Mesothelial cell of epicardium (in vitro differentiated cells): ENCODE results near the gene COL8A1. TPM values are rescaled to one million over a fixed set of nuclear protein-coding genes. Genes with fewer than 3 reads are reported as not detected.

ENCODE experiments used
- DNase-seq, 2 experiments: peaks; one replicate each; pipeline ENCODE4 v3.0.0; 2021; ENCODE audit warnings: low spot score in 2 of 2; ENCODE audit not compliant: unreplicated experiment in 2 of 2
- H3K27ac Mint-ChIP-seq: 2 replicates; pipeline ENCODE4 v1.8.0; 2021; ENCODE audit warnings: mixed read lengths
- H3K27me3 Mint-ChIP-seq: 2 replicates; pipeline ENCODE4 v1.8.0; 2021; ENCODE audit warnings: low read depth, mixed read lengths
- H3K36me3 Mint-ChIP-seq: 2 replicates; pipeline ENCODE4 v1.8.0; 2021; ENCODE audit warnings: mixed read lengths
- H3K4me1 Mint-ChIP-seq: 2 replicates; pipeline ENCODE4 v1.8.0; 2021; ENCODE audit warnings: mixed read lengths
- H3K4me3 Mint-ChIP-seq: 2 replicates; pipeline ENCODE4 v1.8.0; 2021; ENCODE audit warnings: mild to moderate bottlenecking, moderate library complexity, mixed read lengths
- H3K9me3 Mint-ChIP-seq: 2 replicates; pipeline ENCODE4 v1.8.0; 2021; ENCODE audit warnings: mixed read lengths
- total RNA-seq: library from RNA; stranded (reverse); gene quantifications from 3 replicates; pipeline ENCODE4 v1.2.1, GENCODE V29; 2021
- TF ChIP-seq, protein P1 (sequence below): fragments of 200-600 bp; sonication (generic); IDR thresholded peaks from one replicate; pipeline ENCODE4 v1.5.0; 2021; ENCODE audit warnings: antibody characterized with exemption; ENCODE audit not compliant: unreplicated experiment

The COL8A1 gene
- total RNA-seq, 1 donor from 2014 or later: 1.1 TPM

DNA sequence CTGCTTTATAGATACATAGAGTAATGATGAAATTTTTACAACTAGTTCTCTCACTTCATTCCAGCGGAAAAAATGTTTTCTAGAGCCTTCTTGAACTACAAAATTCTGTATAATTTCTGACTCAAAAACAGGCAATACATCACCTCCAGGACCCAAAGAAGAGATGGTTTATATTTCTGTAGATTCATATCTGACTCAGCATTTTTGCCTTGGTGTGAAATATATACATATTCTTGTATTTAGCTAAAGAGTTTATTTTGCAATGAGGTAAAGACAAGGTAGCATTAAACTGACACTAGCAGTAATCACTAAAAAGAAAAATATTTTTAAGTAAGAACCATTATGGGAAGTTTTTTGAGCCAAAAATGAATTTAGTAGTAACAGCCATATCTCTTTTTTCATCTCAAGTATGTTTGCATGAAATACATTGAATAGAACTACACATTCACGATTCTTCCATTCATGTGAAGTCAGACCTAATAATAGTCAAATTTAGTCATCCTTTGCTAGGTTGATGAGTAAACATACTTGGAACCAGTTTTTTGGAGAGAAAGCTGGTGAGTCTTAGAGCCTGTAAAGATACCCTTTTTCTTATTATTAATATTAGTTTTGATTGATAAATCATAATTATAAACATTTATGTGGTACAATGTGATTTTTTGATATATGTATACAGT, 31.6 kb downstream of the COL8A1 start:
- no peak overlapping the region for H3K27ac Mint-ChIP-seq
- H3K4me3 Mint-ChIP-seq: no peak overlapping the region
- H3K36me3 Mint-ChIP-seq: no peaks in the 10 kb centered on the region
- TF ChIP-seq, protein P1, sequence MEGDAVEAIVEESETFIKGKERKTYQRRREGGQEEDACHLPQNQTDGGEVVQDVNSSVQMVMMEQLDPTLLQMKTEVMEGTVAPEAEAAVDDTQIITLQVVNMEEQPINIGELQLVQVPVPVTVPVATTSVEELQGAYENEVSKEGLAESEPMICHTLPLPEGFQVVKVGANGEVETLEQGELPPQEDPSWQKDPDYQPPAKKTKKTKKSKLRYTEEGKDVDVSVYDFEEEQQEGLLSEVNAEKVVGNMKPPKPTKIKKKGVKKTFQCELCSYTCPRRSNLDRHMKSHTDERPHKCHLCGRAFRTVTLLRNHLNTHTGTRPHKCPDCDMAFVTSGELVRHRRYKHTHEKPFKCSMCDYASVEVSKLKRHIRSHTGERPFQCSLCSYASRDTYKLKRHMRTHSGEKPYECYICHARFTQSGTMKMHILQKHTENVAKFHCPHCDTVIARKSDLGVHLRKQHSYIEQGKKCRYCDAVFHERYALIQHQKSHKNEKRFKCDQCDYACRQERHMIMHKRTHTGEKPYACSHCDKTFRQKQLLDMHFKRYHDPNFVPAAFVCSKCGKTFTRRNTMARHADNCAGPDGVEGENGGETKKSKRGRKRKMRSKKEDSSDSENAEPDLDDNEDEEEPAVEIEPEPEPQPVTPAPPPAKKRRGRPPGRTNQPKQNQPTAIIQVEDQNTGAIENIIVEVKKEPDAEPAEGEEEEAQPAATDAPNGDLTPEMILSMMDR: no peak
- peaks cover 9% of the 10 kb centered on the region for H3K27me3 Mint-ChIP-seq
- peaks cover 4% of the 10 kb centered on the region for H3K4me1 Mint-ChIP-seq
- DNase-seq: no peak
- H3K9me3 Mint-ChIP-seq: no peaks in the 10 kb centered on the region

GRCh38 chr3:99670556-99670950, 32.2 kb downstream of the COL8A1 start:
- Mint-ChIP-seq H3K36me3 (no peaks in the 10 kb centered on the region), H3K4me3 (no peak overlapping the region), H3K4me1 (peaks cover 4% of the 10 kb centered on the region), H3K27ac (no peak overlapping the region), H3K9me3 (no peaks in the 10 kb centered on the region), H3K27me3 (peaks cover 5% of the 10 kb centered on the region)
- no peak for DNase-seq
- TF ChIP-seq, protein P1: no peak

DNA sequence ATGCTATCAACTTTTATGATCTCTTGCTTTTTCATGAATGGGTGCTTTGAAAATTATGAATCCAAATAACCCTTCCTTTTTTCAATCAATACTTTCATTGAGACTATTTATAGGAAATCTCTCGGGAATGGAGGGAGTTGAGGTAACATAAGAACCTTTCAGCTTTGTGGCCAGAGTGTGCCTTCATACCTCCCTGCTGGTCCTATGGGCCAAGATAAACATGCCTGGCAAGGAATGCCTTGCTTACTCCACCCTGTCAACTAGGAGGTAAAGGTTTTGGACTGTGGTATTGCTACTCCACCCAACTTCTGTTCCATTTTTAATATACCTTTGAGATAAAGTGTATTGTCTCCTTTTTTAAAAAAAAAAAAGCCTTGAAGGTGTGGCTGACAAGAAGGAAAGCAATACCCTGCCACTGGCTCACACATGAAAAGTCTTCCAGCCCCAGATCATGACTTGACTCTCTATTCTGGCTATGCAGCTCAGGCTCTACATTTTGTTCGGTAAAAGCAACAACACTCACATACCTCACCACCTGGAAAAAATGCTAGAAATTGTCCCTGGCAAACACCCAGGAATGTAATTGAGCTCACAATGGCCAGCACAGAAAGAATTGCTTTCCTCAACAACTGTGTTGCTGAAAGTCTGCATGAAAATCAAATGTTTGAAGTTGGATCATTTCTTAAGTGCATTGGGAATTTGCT, 35.8 kb downstream of the COL8A1 start:
- TF ChIP-seq, protein P1: no peak
- no peak for DNase-seq
- Mint-ChIP-seq H3K27me3 (no peaks in the 10 kb centered on the region), H3K4me1 (peaks cover 4% of the 10 kb centered on the region), H3K4me3 (no peak overlapping the region), H3K9me3 (no peaks in the 10 kb centered on the region), H3K36me3 (no peaks in the 10 kb centered on the region), H3K27ac (no peak overlapping the region)

GRCh38 chr3:99678023-99678422, 39.6 kb downstream of the COL8A1 start:
- Mint-ChIP-seq H3K4me3 (no peak overlapping the region), H3K4me1 (peaks cover 4% of the 10 kb centered on the region), H3K27ac (no peak overlapping the region), H3K9me3 (no peaks in the 10 kb centered on the region), H3K36me3 (no peaks in the 10 kb centered on the region), H3K27me3 (no peaks in the 10 kb centered on the region)
- TF ChIP-seq, protein P1: no peak
- no peak for DNase-seq

DNA sequence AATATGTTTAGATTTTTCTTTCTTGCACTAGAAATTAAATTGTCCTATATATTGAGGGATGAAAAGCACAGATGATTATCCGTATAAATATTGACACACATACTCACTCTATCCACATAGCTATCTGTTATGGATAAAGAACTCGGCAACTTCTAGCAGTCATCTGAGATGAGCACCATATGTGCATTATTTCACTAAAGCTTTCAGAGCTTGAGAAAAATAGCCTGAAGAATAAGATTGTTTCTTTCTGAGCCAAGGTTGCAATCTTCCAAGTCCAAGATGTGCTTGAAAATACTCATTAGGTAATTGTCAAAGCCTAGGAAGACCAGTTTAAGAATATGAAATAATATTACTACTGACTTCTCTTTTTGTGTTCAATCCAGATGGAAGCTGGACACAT, 40.5 kb downstream of the COL8A1 start:
- H3K27ac Mint-ChIP-seq: no peak overlapping the region
- TF ChIP-seq, protein P1: no peak
- peaks cover 4% of the 10 kb centered on the region for H3K4me1 Mint-ChIP-seq
- no peak overlapping the region for H3K4me3 Mint-ChIP-seq
- DNase-seq: no peak
- H3K9me3 Mint-ChIP-seq: no peaks in the 10 kb centered on the region
- no peaks in the 10 kb centered on the region for H3K36me3 Mint-ChIP-seq
- no peaks in the 10 kb centered on the region for H3K27me3 Mint-ChIP-seq
